ENCODE results near the gene UGT3A2.

- TF ChIP-seq EZH2phosphoT487 (conservative IDR thresholded peaks at IDR 0.05; ENCODE audit: low read length) (no peak), CTCF (IDR thresholded peaks at IDR 0.05; ENCODE audit: insufficient read depth, low read length, poor library complexity, severe bottlenecking) (no peak)
These were observed 11.7 kb upstream of the UGT3A2 start for GRCh38 chr5:36078430-36078829.
